Right lobe of liver (tissue), 6 donors: Measurements from ENCODE around the gene PDE12. TPM values are rescaled to one million over a fixed set of nuclear protein-coding genes. Genes with fewer than 3 reads are reported as not detected.
A peak's percentile ranks its signal among the peaks of the same experiment; 100 is the strongest.

ENCODE experiments used
- ATAC-seq, 4 donors: fragments of 200-7000 bp; cut with Tn5 transposase; one replicate each; pipeline ENCODE4 v1.9.1; 2020; ENCODE audit warnings: mild to moderate bottlenecking in 4 of 4, moderate library complexity in 4 of 4
- DNase-seq, 3 donors: peaks; one replicate each; pipeline ENCODE4 v3.0.0-alpha.2; 2020
- H3K27ac ChIP-seq, 3 donors: fragments of 200-600 bp; one replicate each; pipeline ENCODE4 v1.8.0; 2022
- H3K27me3 ChIP-seq, 2 donors: fragments of 200-600 bp; one replicate each; pipeline ENCODE4 v1.8.0; 2022
- H3K36me3 ChIP-seq, 4 donors: fragments of 200-600 bp; sonication (generic) in 1 of 4; one replicate each; pipeline versions ENCODE4 v1.5.1 to v1.8.0; 2017 to 2022; ENCODE audit warnings: control low read depth in 1 of 4
- H3K4me1 ChIP-seq, 4 donors: fragments of 200-600 bp; sonication (generic) in 1 of 4; one replicate each; pipeline versions ENCODE4 v1.5.1 to v1.8.0; 2017 to 2022; ENCODE audit warnings: control low read depth in 1 of 4
- H3K4me3 ChIP-seq, 3 donors: fragments of 200-600 bp; one replicate each; pipeline ENCODE4 v1.8.0; 2022
- H3K9me3 ChIP-seq, 4 donors: fragments of 200-600 bp; sonication (generic) in 1 of 4; one replicate each; pipeline versions ENCODE4 v1.5.1 to v1.8.0; 2017 to 2022; ENCODE audit warnings: control low read depth in 1 of 4
- POLR2A ChIP-seq: fragments of 450-650 bp; IDR thresholded peaks from one replicate; pipeline ENCODE4 v1.6.1; 2017; ENCODE audit warnings: antibody characterized with exemption, mild to moderate bottlenecking
- WGBS: methylation state at CpG from one replicate; pipeline ENCODE4 v1.1.6; 2018; ENCODE audit warnings: low coverage, low lambda C conversion rate; ENCODE audit not compliant: insufficient coverage; ENCODE audit errors: missing lambda C conversion rate; 5-methylcytosine and 5-hydroxymethylcytosine counted together
- intact Hi-C, 2 donors: fragments of 100-400 bp; cut with DNase I; formaldehyde crosslinking; loops; one replicate each; pipeline versions ENCODE4 v1.11.2 to v1.14.1; 2022
- total RNA-seq, 6 experiments: library from RNA; depleted of rRNA in 2 of 6; stranded (reverse); fragments of >200 nt in 2 of 6; fragmentation: NEBNext Ultra II Directional in 3 of 6; extraction: Animal tissue kit (Norgen Biotek cat#: 25700) in 3 of 6; gene quantifications; one replicate each; pipeline versions ENCODE4 v1.1.0 to v1.2.4, GENCODE V29; 2016 to 2023
- TF ChIP-seq, protein P1 (sequence below), 4 donors: fragments of 200-600 bp in 3 of 4; fragments of 450-650 bp in 1 of 4; IDR thresholded peaks; one replicate each; pipeline versions ENCODE4 v1.5.1 to v1.8.0; 2016 to 2022; ENCODE audit warnings: antibody characterized with exemption in 4 of 4, mild to moderate bottlenecking in 2 of 4
- donor health status: DM: no; HTN: yes; CAD: no.
- donor health status: DM: no; HTN: no; CAD: no.
- donor health status: DM: no; HTN: no; CAD: no.
- donor health status: DM: no; HTN: yes; CAD: no.
- donor health status: DM: no; HTN: yes; CAD: no.

The PDE12 gene
- total RNA-seq, 6 experiments from 2014 or later, result 12.1 to 20.7 (median 14.9) TPM

DNA sequence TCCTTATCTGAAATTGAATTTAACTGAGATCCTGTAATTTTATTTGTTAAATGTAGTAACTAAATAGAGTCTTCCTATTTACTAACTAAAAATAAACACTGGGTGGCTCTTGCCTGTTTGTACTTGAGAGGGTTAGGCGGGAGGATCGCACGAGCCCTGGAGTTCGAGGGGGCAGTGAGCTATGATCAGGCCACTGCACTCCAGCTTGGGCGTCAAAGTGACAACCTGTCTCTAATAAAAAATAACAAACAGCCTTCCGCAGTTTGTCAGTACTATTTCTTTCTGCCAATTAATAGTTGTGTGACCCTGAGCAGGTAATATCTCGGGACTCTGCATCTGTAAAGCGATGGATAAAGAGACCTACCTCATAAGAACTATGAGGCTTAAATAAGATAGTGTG, 768 bp upstream of the PDE12 start:
- 20% methylated on average over 8 of the region's 8 CpGs for WGBS
- H3K4me3 ChIP-seq, result peak overlapping the region; percentile 77 to 90 (median 87)
- DNase-seq, result no peak
- TF ChIP-seq, protein P1, sequence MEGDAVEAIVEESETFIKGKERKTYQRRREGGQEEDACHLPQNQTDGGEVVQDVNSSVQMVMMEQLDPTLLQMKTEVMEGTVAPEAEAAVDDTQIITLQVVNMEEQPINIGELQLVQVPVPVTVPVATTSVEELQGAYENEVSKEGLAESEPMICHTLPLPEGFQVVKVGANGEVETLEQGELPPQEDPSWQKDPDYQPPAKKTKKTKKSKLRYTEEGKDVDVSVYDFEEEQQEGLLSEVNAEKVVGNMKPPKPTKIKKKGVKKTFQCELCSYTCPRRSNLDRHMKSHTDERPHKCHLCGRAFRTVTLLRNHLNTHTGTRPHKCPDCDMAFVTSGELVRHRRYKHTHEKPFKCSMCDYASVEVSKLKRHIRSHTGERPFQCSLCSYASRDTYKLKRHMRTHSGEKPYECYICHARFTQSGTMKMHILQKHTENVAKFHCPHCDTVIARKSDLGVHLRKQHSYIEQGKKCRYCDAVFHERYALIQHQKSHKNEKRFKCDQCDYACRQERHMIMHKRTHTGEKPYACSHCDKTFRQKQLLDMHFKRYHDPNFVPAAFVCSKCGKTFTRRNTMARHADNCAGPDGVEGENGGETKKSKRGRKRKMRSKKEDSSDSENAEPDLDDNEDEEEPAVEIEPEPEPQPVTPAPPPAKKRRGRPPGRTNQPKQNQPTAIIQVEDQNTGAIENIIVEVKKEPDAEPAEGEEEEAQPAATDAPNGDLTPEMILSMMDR (IDR thresholded peaks at IDR 0.05), result no peak
- TF ChIP-seq POLR2A, result no peak
- H3K27ac ChIP-seq, result peak overlapping the region; percentile 75 to 96 (median 91)
- no peaks in the 10 kb centered on the region for H3K9me3 ChIP-seq
- intact Hi-C loops, result loop anchor here in 1 of 2 donors (5.0 kb wide), 1 partner anchor 42 kb away; the partner anchor contains the start of gene ARF4
- H3K36me3 ChIP-seq, result peaks cover 0 to 8% (median 4%) of the 10 kb centered on the region in 4 donors
- H3K27me3 ChIP-seq, result no peaks in the 10 kb centered on the region
- peaks cover 0 to 22% (median 10%) of the 10 kb centered on the region in 4 donors for H3K4me1 ChIP-seq
- peak; percentile 22 to 43 (median 32) for ATAC-seq

DNA sequence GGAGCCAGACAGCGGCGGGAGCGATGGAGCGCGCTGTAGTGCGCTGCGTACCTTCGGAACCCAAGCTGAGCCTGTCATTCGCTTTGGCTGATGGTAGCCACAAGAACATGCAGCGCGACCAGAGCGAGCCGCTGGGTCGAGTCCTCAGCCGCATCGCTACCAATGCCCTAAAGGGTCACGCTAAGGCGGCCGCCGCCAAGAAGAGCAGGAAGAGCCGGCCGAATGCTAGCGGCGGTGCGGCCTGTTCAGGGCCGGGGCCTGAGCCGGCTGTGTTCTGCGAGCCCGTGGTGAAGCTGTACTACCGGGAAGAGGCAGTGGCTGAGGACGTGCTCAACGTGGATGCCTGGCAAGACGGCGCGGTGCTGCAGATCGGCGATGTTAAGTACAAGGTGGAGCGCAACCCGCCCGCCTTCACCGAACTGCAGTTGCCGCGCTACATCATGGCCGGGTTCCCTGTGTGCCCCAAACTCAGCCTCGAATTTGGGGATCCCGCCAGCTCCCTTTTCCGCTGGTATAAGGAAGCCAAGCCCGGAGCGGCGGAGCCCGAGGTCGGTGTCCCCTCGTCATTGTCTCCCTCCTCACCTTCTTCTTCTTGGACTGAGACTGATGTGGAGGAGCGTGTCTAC, 498 bp downstream of the PDE12 start:
- DNase-seq (peak in 2 of 3 donors; percentile 41 to 65), ATAC-seq (peak; percentile 47 to 63 (median 54))
- TF ChIP-seq, protein P1 (IDR thresholded peaks at IDR 0.05), result no peak
- TF ChIP-seq POLR2A, result no peak
- intact Hi-C loops, result loop anchor here in 1 of 2 donors (5.0 kb wide), 1 partner anchor 41 kb away; the partner anchor contains the start of gene ARF4
- Histone ChIP-seq H3K36me3 (peaks cover 0 to 21% (median 4%) of the 10 kb centered on the region in 4 donors), H3K4me3 (peak overlapping the region; percentile 77 to 90 (median 87)), H3K4me1 (peaks cover 0 to 22% (median 10%) of the 10 kb centered on the region in 4 donors), H3K27ac (peak overlapping the region; percentile 75 to 96 (median 91)), H3K9me3 (no peaks in the 10 kb centered on the region), H3K27me3 (no peaks in the 10 kb centered on the region)
- 0% methylated on average over 5 of the region's 54 CpGs for WGBS

DNA sequence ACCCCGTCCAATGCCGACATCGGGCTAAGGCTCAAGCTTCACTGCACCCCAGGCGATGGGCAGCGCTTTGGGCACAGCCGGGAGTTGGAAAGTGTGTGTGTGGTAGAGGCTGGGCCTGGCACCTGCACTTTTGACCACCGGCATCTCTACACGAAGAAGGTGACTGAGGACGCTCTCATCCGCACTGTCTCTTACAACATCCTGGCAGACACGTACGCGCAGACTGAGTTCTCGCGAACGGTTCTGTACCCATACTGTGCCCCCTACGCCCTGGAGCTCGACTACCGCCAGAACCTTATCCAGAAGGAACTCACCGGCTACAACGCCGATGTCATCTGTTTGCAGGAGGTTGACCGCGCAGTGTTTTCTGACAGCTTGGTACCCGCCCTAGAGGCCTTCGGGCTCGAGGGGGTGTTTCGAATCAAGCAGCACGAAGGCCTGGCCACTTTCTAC, 1.0 kb downstream of the PDE12 start:
- TF ChIP-seq POLR2A, result peak; percentile 15
- TF ChIP-seq, protein P1 (IDR thresholded peaks at IDR 0.05), result no peak
- peak in 2 of 3 donors; percentile 27 to 47 for DNase-seq
- 0% methylated on average over 10 of the region's 29 CpGs for WGBS
- H3K9me3 ChIP-seq, result no peaks in the 10 kb centered on the region
- H3K4me3 ChIP-seq, result peak overlapping the region; percentile 77 to 90 (median 87)
- H3K27me3 ChIP-seq, result no peaks in the 10 kb centered on the region
- peak overlapping the region; percentile 75 to 96 (median 91) for H3K27ac ChIP-seq
- H3K4me1 ChIP-seq, result peaks cover 0 to 22% (median 10%) of the 10 kb centered on the region in 4 donors
- ATAC-seq, result peak; percentile 5 to 28 (median 16)
- intact Hi-C loops, result loop anchor here in 1 of 2 donors (5.0 kb wide), 1 partner anchor 40 kb away; the partner anchor contains the start of gene ARF4
- H3K36me3 ChIP-seq, result peaks cover 0 to 21% (median 4%) of the 10 kb centered on the region in 4 donors

DNA sequence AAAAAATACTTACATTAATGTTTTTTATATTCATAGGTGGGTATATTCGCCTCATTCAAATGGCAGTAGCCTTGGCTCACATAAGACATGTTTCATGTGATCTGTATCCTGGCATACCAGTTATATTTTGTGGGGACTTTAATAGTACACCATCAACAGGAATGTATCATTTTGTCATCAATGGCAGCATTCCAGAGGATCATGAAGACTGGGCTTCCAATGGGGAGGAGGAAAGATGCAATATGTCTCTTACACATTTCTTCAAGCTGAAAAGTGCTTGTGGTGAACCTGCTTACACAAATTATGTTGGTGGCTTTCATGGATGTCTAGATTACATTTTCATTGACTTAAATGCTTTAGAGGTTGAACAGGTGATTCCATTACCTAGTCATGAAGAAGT, 3.5 kb downstream of the PDE12 start:
- Histone ChIP-seq H3K36me3 (peaks cover 0 to 21% (median 4%) of the 10 kb centered on the region in 4 donors), H3K4me1 (peaks cover 0 to 22% (median 10%) of the 10 kb centered on the region in 4 donors), H3K4me3 (no peak overlapping the region), H3K27ac (no peak overlapping the region), H3K9me3 (no peaks in the 10 kb centered on the region), H3K27me3 (no peaks in the 10 kb centered on the region)
- intact Hi-C loops, result loop anchor here in 1 of 2 donors (5.0 kb wide), 1 partner anchor 38 kb away; the partner anchor contains the start of gene ARF4
- ATAC-seq (no peak), DNase-seq (no peak)
- WGBS, result 86% methylated on average over 1 of the region's 1 CpG
- TF ChIP-seq, protein P1 (IDR thresholded peaks at IDR 0.05), result no peak
- no peak for TF ChIP-seq POLR2A
